OCI-M1 (cell line): ENCODE data around the gene CFAP58.

ENCODE experiments used
- DNase-seq: peaks from one replicate; lab custom pipeline; 2025; lab: John Stamatoyannopoulos, UW

CFAP58 gene

GRCh38 chr10:104483582-104483981, 129.9 kb downstream of the CFAP58 start:
- peak; percentile 5 for DNase-seq

GRCh38 chr10:104485632-104486031, 132.0 kb downstream of the CFAP58 start:
- DNase-seq, result no peak

GRCh38 chr10:104486803-104487202, 133.2 kb downstream of the CFAP58 start:
- DNase-seq, result no peak

GRCh38 chr10:104487794-104488438, 134.3 kb downstream of the CFAP58 start:
- DNase-seq, result no peak

- DNase-seq, result no peak
Measured at GRCh38 chr10:104488439-104488832, 134.8 kb downstream of the CFAP58 start.

GRCh38 chr10:104492329-104492940, 138.8 kb downstream of the CFAP58 start:
- no peak for DNase-seq

GRCh38 chr10:104498347-104499081, 144.9 kb downstream of the CFAP58 start:
- DNase-seq, result no peak

- DNase-seq, result no peak
Measured at GRCh38 chr10:104501449-104501848, 147.8 kb downstream of the CFAP58 start.

- no peak for DNase-seq
Measured at GRCh38 chr10:104501864-104502579, 148.4 kb downstream of the CFAP58 start.

- no peak for DNase-seq
Measured at GRCh38 chr10:104502907-104503306, 149.3 kb downstream of the CFAP58 start.
